ENCODE measurements around the gene PXDN. TPM values are rescaled to one million over a fixed set of nuclear protein-coding genes. Genes with fewer than 3 reads are reported as not detected.

The PXDN gene
- total and polyA plus RNA-seq, 2 donors (not counting 1 experiment from before 2014, with no cell fraction given): 0.21 to 1.4 TPM

- POLR2A ChIA-PET: no interaction called here
- H3K9me3 ChIP-seq (ENCODE audit: control extremely low read depth in 1 of 3, control insufficient read depth in 2 of 3, insufficient read depth in 1 of 3, low read length in 2 of 3): peaks cover 0 to 14% (median 0%) of the 10 kb centered on the region in 3 donors
These were observed 54.1 kb downstream of the PXDN start for GRCh38 chr2:1690056-1690775.

More at GRCh38 chr2:1690056-1690775, 54.1 kb downstream of the PXDN start:
- H3K9ac ChIP-seq (ENCODE audit: low read length): no peak overlapping the region
- Mint-ChIP-seq H3K4me3 (no peak overlapping the region), H3K9me3 (ENCODE audit: insufficient read depth) (no peaks in the 10 kb centered on the region), H3K4me1 (no peaks in the 10 kb centered on the region), H3K27ac (no peak overlapping the region), H3K27me3 (no peaks in the 10 kb centered on the region)
- no peak overlapping the region for H3K4me3 ChIP-seq (ENCODE audit: control extremely low read depth in 1 of 5, extremely low read depth in 1 of 5, insufficient read depth in 1 of 5, low read depth in 2 of 5, low read length in 4 of 5)
- no peak for DNase-seq
- WGBS (ENCODE audit: insufficient coverage): 93% methylated on average over 2 of the region's 10 CpGs
- H3K36me3 ChIP-seq (replicated peaks in 1 of 2; ENCODE audit: control extremely low read depth in 1 of 2, control insufficient read depth in 1 of 2, extremely low read depth in 1 of 2, insufficient read depth in 2 of 2, low read length in 1 of 2): no peaks in the 10 kb centered on the region
- H3K4me1 ChIP-seq (ENCODE audit: control insufficient read depth in 2 of 2, insufficient read depth in 2 of 2, low read length in 2 of 2): no peaks in the 10 kb centered on the region
- no peak overlapping the region for H2AFZ ChIP-seq (ENCODE audit: insufficient read depth, low read depth, low read length, poor library complexity, severe bottlenecking)
- H3K27ac ChIP-seq (ENCODE audit: low read length in 2 of 2): no peak overlapping the region
- H3K27me3 ChIP-seq (replicated peaks in 1 of 4; ENCODE audit: control extremely low read depth in 1 of 4, control insufficient read depth in 3 of 4, insufficient read depth in 4 of 4, low read length in 3 of 4): no peaks in the 10 kb centered on the region
- TF ChIP-seq CTCF (IDR thresholded peaks at IDR 0.05) (no peak), EZH2 (IDR thresholded peaks at IDR 0.05; ENCODE audit: borderline replicate concordance, insufficient read depth, low read depth, low read length, poor library complexity, severe bottlenecking) (no peak)
- no peak for ATAC-seq (ENCODE audit: low read depth)
- intact Hi-C loops (cut with micrococcal nuclease): no loop called here
- CTCF ChIA-PET: no interaction called here
- H4K20me1 ChIP-seq (ENCODE audit: control insufficient read depth, insufficient read depth, low read length, poor library complexity, severe bottlenecking): no peaks in the 10 kb centered on the region
- H3K4me2 ChIP-seq (replicated peaks; ENCODE audit: low read depth, low read length, poor library complexity, severe bottlenecking): no peak overlapping the region
- no peaks in the 10 kb centered on the region for H3K79me2 ChIP-seq (ENCODE audit: control insufficient read depth, insufficient read depth, low read length)
